HL-60/S4 treated with phorbol 12-myristate 13-acetate at 8.2 ng/mL for 4 days and 3 days (cell line): ENCODE results near the gene MTHFR.

Source experiments
- in situ Hi-C: fragments of 300-500 bp; cut with MboI; formaldehyde crosslinking; loops from 2 replicates; pipeline ENCODE4 v1.15.0; 2022; ENCODE audit warnings: low sequenced_read_pairs

The MTHFR gene

GRCh38 chr1:11800756-11801433 lies 4.9 kb downstream of the MTHFR start:
- in situ Hi-C loops, result no loop called here

GRCh38 chr1:11800391-11800755 lies 5.4 kb downstream of the MTHFR start:
- in situ Hi-C loops, result no loop called here

- in situ Hi-C loops, result no loop called here
Measured at GRCh38 chr1:11799896-11800295, 5.9 kb downstream of the MTHFR start.

- in situ Hi-C loops, result no loop called here
Measured at GRCh38 chr1:11799099-11799498, 6.7 kb downstream of the MTHFR start.

- in situ Hi-C loops, result no loop called here
Measured at GRCh38 chr1:11797525-11798216, 8.1 kb downstream of the MTHFR start.

- in situ Hi-C loops, result no loop called here
Measured at GRCh38 chr1:11796036-11796828, 9.5 kb downstream of the MTHFR start.

- in situ Hi-C loops, result no loop called here
Measured at GRCh38 chr1:11795238-11795890, 10.4 kb downstream of the MTHFR start.

GRCh38 chr1:11794446-11795237 lies 11.1 kb downstream of the MTHFR start:
- in situ Hi-C loops, result no loop called here

- in situ Hi-C loops, result no loop called here
Measured at GRCh38 chr1:11793819-11794218, 11.9 kb downstream of the MTHFR start.

- in situ Hi-C loops, result no loop called here
Measured at GRCh38 chr1:11792106-11792505, 13.7 kb downstream of the MTHFR start.

- in situ Hi-C loops, result no loop called here
Measured at GRCh38 chr1:11790880-11791715, 14.7 kb downstream of the MTHFR start.

- in situ Hi-C loops, result no loop called here
Measured at GRCh38 chr1:11790101-11790879, 15.5 kb downstream of the MTHFR start.

GRCh38 chr1:11789126-11790067 lies 16.4 kb downstream of the MTHFR start:
- in situ Hi-C loops, result no loop called here

GRCh38 chr1:11788549-11789053 lies 17.2 kb downstream of the MTHFR start:
- in situ Hi-C loops, result no loop called here

GRCh38 chr1:11787804-11788436 lies 17.8 kb downstream of the MTHFR start:
- in situ Hi-C loops, result no loop called here

GRCh38 chr1:11787251-11787803 lies 18.4 kb downstream of the MTHFR start:
- in situ Hi-C loops, result no loop called here

GRCh38 chr1:11786168-11786567 lies 19.6 kb downstream of the MTHFR start:
- in situ Hi-C loops, result no loop called here
